CMK (cell line): Measurements from ENCODE around the gene TMEM86A.

ENCODE experiments used
- DNase-seq: peaks from one replicate; pipeline ENCODE4 v3.0.0-alpha.2; 2010; ENCODE audit warnings: low read depth

The TMEM86A gene

DNA sequence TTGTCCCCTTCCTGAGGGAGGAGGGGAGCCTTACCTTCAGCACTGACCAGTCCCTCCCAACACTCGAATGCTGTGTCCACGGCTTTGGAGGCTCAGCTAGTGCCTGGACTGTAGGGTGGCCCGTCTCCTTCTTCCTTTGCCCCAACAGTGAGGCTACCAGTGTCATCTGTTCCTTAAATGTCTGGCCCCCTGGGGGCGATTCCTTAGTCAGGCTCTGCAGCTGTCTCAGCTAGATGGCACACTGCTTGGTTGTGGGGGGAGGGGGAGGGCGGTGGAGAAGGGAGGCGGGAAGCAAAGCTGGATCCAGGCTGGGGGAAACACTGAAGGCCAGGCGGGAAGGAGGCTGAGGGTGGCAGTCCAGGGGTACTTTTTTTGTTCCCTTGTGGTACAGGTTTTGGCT, 27.5 kb downstream of the TMEM86A start, which contains the start of gene IGSF22:
TSS of gene IGSF22 (minus strand) at position 149 of the 400 bp plus-strand sequence. CDS start 1,952 bp downstream, outside the sequence.
- DNase-seq: no peak

DNA sequence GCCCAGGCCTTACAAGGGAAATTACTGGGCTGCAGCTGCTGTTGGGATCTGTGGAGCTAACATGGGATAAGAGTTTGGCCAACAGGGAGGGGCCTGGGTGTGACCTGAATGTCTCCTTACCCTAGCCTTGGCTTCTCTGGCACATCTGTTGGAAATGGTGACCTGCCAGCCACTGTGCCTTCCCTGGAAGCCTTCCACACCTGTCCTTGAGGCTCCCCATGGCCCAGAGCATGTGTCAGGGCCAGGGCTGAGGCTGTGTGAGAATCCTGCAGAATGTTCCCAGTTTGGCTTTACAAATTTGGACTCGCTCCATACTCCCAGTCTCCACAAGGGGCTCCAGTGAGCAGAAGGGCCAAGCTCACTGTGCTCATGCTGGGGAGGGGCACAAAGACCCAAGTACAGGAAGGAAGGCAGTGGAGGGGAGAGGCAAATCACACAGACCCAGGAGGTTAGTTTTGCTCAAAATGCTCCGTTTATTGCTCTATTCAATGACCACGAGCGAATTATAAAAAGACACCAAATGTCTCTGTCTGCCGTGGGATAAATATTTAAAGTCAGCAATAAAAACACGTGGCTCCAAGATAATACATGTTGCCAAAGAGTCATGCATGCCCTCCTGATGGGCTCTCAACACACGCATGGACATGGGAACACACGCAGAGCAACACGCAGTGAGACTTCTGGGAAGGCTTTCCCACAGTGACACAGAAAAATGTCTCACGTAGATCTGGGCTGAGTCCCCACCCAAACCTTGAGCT, 29.1 kb downstream of the TMEM86A start:
- DNase-seq: peak; percentile 22

DNA sequence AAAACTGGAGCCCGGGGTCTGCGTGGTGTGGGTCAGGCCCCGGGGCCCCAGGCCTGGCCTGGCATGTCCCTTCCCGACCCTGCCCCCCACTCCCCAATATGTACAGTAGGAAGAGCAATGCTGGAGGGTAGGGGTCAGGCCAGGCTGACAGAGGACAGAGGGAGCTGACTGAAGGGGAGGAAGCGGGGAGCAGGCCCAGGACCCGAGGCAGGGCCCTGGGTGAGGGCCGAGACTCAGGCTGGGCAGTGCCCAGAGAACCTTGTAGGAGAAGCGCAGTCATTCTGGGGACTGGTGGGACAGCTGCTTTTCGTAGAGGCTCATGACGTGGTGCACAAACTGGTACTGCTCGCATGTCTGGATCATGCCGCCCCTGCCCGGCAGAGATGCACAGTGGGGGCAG, 30.1 kb downstream of the TMEM86A start:
- no peak for DNase-seq

DNA sequence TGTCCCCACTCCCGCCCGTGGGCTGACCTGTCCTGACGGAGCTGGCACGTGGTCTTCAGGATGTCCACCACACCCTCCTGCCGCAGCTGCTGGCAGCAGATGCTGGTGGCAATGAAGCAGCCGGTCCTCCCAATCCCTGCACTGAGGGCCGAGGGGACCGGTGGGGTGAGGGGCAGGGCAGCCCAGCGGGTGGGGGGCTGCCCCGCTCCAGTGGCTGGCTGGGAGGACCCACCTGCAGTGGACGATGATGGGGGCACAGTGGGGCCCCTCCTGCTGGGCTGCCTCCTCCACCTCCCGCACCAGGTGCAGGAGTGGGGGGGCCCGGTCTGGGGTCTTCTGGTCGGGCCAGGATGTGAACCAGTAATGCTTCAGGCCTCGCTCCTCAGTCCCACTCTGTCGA, 30.8 kb downstream of the TMEM86A start:
- DNase-seq: no peak

DNA sequence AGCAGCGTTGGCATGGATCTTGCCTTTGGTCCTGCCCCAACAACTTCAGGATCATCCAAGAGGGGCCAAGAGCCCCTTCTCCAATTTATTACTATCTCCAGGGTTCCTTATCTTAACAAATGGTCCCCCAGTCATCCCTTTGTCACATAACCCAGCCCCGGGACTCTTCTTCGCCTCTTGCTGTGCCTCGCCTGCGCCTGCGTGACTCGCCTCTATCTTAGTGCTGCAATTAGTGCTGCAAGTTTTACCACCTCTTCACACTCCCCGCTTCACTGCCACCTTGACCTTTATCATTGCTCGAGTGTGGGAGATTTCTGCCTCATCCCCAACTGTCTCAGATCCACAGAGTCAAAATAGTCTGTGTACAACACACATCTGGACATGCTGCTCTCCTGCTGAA, 31.4 kb downstream of the TMEM86A start:
- no peak for DNase-seq

DNA sequence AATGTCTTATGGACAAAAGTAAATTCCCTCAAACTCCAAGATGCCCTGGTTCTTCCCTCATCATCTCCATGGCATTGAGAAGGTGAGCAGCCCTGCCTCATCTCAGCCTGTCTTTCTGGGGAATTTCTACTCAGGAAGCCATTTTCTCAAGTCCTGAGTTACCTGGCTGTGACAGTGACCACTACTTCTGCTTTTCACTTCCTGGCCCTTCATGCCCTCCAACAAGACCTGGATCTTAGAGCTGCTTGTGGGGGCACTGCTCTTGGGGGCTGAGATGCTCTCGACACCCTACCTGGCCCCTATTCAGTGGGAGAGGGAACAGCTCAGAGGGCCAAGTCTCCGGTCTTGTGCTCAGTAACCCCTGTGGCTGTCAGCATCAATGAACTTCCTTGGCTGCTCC, 32.9 kb downstream of the TMEM86A start:
- DNase-seq: no peak

DNA sequence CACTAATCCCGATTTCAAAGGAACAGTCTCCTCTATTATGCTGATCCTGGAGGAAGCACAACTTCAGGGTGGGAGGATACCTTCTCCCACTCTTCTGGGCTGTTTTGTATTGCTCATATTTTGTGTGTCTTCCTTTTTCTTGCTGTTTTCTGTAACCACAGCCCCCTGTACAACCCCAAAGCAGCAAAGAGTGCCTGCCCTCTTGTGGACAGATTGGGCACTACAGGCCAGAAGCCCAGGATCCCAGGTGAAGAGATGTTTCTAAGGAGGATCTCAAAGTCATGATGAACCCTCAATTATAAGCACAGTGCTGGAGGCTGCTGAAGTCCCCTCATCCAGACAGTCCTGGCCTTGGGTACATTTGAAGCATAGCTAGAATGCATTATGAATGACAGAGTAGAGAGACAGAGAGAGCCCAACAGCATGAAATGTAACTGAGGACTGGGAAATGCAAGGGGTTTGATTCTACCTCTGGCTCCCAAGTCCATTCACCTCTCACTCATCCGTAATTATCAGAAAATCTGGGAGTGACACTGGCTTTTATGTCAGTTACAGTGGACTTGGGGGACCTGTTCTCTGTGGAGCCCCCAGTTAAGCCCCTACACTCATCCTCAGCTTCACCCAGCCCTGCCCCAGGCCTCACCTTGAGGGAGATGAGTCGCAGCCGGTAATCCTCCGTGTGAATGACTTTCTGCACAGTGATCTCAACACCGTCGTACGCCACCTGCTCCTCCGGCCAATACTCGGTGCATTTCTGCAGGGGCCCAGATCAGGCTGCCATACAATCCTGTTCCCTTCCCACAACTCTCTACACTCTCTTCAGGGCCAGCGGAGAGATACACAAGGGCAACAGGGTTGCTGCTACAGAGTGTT, 33.6 kb downstream of the TMEM86A start:
- peak; percentile 24 for DNase-seq

DNA sequence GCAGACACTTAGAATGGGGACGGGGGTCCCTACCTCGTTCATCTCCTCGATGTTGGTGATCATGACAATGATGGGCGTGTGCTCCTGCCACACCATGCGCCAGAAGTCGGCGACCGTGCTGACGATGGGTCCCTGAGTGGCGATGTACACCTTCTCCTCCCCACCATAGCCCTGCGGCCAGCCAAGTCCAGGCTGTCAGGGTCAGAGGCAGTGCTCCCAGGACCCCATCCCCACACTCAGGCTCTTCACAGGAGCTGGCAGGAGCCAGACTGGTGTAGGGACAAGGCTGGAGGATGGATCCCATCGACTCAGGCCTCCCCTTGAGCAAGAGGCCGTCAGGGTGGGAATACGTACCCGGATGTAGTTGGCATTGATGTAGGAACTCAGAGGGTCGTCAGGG, 34.6 kb downstream of the TMEM86A start:
- no peak for DNase-seq

DNA sequence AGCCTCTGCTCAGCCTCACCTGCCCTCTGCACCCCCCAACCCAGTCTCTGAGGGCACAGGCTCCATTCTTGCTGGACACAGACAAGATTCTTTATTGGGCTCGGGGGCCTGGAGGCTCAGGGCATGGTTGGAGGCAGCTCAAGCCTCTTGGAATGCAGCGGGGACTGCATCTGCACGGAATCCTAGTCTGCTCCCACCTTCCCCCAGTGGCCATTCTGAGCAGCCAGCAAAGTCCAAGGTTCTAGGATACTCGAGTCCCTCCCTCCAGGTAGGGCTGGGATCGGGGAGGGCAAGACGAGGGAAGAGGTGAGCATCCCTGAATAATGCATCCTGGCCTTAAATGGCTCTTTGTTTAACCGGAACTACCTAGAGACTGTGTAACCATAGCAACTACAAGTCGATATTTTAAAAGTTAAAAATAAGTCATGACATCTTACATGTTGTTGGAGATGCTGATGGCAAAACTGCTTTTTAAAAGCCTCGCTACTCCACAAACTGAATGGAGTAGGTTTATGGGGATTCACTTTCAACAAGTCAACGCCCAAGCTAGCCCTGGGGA, 38.1 kb downstream of the TMEM86A start:
- no peak for DNase-seq

DNA sequence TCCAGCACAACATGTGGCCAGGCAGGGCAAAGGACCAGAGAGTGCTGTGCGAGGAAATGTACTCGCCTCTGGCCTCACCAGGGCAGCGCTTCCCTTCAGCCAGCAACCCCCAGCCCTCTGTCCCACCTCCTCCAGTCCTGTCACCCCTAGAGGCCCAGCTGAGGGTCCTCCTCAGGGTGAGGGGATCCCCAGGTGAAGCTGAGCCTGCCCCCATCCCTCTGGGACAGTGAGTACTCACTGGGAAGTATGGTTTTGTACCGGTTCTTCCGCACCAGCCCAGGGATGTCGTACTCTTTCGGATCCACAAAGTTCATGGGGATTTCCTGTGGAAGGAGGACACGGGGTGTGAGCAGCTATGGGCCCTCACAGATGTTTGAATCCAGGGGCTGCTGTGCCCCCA, 39.1 kb downstream of the TMEM86A start:
- DNase-seq: no peak

DNA sequence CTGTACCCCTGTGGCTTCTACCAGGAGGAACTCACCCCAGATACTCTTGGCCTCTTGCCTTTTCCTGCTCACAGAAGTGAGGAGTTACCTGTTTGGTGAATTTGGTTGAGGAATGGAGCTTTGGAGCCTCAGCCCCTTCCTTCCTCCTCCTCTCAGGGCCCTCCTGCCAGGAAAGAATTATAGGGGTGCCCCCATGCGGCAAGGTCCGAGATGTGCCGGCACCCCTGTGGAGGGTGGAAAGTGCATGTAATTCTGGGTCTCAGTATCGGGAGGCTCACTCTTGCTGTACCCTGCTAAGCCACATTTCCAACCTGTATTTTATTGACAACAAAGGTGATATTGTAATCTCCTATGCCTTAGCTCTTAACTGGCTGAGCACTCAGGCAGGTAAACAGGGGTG, 41.1 kb downstream of the TMEM86A start:
- DNase-seq: no peak

DNA sequence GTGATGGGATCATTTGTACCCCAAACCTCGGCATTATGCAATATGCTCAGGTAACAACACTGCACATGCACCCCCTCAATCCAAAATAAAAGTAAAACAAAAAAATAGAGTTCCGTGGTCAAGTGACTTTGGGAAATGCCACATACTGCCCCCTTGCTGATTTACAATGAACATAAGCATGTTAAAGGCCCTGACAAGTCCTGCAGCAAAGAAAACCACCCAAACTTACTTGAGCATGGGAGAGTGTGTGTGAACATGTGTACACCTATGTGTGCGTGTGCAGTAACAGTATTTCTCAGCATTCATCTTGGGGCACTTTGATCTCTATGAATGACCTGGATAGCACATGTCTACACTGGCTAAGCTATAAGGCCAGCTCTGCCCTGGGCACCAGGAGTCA, 43.2 kb downstream of the TMEM86A start:
- DNase-seq: no peak

DNA sequence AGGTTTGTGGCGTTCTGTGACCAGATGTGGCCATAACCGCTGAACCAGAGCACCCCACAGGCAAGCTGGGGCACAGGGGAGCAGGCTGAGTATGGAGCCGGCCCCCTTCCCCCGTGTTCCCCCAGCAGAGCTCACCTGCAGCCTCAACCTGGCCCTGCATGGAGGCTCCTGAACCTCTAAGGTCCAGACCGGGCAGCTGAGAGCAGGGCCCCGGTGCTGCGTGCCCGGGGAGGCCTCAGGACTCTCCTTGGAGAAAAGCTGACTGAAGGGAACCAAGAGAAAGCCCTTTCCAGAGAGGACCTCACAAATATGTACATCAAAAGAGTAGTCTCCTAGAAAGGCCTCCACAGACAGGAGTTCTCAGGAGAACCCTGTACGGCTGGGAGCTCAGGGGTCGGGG, 44.8 kb downstream of the TMEM86A start:
- no peak for DNase-seq

DNA sequence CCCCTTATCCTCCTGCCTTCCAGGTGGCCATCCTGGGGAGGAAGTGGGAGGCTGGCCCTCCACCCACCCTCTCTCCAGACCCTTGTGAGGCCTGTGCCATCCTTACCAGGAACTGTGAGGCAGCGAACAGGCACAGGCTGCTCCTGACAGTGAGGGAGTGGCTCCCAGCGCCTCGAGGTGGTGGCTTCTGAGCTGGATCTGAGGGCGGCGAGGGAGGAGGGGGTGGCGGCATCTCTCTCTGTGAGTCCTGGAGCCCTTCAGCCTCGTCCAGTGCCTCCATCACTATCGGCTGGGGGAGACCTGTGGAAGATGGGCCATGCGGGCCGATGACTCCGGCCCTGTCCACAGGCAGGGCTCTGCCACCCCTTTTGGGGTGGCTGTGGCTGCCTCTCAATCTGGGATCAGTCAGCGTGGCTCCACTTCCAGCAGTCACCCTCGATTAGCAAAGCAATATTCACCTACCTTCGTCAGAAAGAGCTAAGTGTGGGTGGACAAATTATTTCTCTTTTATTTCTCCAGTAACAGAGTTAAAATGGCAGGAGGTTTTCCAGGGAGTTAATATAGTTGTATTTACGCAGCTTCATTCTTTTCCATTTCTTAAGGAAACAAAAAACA, 45.4 kb downstream of the TMEM86A start:
- DNase-seq: no peak

DNA sequence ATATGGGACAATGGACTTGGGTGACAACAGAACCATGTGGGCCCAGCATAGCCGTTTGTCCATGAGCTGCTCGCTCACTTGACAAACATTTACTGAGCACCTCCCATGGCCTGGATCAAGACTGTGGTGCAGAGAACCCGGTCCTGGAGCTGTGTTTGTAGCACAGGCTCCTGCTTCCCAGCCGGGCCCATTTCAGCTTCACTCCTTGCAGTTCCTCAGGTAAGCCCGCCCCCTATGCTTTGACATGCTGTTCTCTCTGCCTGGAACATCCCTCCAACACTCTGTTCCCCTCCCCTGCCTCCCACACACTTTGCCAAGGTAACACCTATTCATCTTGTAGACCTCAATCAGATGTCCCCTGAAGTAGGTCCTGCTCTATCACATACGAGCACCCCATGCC, 46.7 kb downstream of the TMEM86A start:
- DNase-seq: no peak

DNA sequence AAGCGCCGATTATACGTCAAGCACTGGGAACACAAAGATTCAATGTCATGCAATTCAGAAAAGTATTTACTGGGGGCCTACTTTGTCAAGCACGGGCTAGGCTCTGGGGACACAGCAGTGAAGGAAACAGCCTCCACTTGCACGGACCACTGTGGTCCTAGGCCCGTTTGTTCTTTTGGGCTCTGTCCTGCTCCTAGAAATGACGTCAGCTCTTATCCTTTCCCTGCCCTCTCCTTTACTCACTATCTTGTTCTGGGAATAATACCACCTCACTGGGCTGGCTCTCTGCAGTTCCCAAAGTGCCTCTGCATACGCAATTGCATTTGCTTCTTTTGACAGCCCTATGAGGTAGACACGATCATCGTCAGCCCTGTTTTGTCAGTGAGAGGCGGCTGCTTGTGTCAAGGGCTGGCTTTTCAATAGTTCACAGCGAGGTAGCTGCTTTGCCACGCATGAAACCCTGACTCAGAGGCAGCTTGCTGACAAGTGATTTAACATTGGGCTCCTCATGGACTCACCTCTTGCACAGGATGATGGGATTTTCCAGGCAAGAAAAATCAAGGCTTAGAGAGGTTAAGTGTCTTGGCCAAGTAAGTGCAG, 50.3 kb downstream of the TMEM86A start:
- no peak for DNase-seq

DNA sequence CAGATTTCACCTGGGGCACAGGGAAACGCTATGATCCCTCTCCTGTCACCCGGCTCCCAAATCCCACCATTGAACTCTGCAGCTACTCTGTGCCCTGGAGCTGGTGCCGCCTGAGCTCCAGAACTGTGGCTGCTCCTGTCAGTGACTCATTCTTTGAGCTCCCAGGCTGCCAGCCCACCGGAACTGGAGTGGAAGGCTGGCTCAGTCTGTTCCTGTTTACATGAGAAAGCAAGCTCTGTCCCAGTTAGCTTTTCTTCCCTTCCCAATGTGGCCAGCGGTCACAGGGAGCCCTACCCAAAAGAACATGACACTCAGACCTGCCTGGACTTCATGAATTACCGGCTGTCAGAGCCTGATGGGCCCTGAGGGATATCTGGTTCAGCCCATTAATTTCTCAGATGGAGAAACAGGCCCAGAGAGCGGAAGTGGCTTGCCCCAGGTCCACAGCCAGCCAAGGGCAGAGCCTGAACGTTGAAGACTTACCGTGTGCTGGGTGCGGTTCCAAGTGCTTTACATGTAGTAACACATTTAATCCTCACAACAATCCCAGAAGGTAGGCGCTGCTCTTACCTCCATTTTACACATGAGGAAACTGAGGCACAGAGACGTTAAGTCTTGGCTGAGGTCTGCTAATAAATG, 51.2 kb downstream of the TMEM86A start:
- no peak for DNase-seq

DNA sequence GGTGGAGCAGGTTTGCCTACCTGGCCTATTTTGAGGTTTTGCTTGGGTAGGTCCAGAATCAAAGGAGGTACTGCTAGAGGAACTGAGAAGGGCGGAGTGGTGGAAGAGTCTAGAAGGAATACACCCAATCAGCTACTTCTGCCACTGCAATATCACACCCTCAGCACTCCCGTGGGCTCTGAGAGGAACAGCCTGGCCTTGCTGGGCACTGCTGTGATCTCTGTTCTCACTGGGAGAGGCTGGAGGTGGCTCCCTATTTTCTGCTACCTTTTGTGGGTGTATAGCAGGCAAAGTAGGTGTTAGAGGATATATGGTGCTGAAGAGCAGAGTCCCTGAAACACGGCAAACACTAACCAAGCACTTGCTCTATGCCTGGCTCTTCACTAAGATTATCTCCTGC, 52.4 kb downstream of the TMEM86A start:
- no peak for DNase-seq

DNA sequence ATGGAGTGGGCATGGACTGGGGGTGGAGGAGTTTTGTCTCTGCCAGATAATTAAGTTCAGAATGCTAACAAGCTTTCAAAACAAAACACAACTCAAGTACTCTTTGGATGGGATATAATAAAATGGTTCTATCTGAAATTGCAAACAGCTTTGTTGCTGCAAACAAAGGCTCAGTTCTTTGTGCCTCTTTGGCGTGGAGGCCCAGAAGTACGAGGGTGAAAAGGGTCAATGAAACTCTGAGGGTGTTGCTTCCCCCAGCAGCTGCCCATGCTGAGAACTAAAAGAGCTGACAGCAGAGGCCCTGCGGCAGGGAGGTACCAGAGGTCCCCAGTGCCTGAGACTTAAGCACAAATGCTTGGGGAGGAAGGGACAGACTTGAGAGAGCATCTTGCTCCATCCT, 53.9 kb downstream of the TMEM86A start:
- DNase-seq: no peak

DNA sequence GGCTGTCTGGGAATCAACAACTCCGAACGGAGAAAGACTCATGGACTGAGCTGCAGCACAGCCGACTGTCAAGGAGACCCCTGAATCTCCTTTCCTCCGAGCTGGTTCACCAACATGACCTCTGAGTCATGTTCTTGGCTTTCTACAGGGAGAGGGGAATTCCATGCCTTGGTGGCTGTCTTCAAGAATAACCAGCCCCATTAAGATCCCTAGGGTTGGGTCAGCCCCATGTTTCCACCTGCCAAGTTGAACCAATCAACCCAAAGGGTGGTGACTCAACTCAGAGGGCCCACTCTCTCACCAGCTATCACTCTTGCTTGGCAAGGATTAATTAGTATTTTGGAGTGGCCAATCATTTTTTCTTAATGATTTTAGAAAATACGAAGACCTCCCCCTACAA, 55.7 kb downstream of the TMEM86A start:
- DNase-seq: no peak
